GM18508 (cell line): ENCODE data around the gene SCD.

Source experiments
- ATAC-seq: cut with Tn5 transposase; IDR thresholded peaks from one replicate; pipeline ENCODE4 v1.9.1; 2021; ENCODE audit warnings: moderate number of reproducible peaks; ENCODE audit not compliant: insufficient read depth, unreplicated experiment

The SCD gene

DNA sequence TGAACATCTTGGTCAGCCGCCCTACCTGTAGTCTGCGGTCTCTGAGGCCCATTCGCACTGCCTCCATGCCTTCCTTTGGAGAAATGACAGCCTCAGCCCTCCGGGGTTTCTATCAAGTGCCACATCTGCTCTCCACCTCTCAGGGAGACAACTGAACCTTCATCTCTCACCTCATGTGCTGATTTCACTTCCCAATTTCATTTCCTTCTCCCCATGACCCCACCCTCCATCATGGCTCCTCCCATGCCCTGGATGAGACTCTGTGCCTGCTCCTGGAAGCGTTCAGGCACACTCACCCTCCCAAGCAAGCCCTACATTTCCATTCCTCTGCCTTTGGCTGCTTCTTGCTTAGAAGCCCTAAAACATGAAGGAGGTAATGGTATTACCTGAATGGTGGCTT is 7.8 kb upstream of the SCD start:
- ATAC-seq, result no peak

GRCh38 chr10:100340948-100341847 is 5.8 kb upstream of the SCD start:
- no peak for ATAC-seq

GRCh38 chr10:100341953-100342626 is 4.9 kb upstream of the SCD start:
- no peak for ATAC-seq

DNA sequence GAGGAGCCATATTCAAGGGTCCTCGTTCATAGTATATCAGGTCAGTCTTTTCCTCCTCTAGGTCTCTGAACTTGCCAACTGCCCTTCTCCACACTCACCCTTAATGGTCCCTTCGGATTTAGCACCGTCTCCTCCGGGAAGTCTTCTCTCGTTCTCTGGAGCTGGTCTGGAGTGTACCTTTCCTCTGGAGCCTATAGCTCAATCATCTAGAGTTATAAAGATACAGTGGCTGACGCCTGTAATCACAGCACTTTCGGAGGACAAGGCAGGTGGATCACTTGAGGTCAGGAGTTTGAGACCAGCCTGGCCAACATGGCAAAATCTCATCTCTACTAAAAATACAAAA is 4.4 kb upstream of the SCD start:
- no peak for ATAC-seq

- no peak for ATAC-seq
These were observed 2.7 kb upstream of the SCD start for GRCh38 chr10:100344241-100344788.

GRCh38 chr10:100345570-100346330 is 1.3 kb upstream of the SCD start:
- ATAC-seq, result no peak

GRCh38 chr10:100346351-100346764 is 675 bp upstream of the SCD start:
- no peak for ATAC-seq

DNA sequence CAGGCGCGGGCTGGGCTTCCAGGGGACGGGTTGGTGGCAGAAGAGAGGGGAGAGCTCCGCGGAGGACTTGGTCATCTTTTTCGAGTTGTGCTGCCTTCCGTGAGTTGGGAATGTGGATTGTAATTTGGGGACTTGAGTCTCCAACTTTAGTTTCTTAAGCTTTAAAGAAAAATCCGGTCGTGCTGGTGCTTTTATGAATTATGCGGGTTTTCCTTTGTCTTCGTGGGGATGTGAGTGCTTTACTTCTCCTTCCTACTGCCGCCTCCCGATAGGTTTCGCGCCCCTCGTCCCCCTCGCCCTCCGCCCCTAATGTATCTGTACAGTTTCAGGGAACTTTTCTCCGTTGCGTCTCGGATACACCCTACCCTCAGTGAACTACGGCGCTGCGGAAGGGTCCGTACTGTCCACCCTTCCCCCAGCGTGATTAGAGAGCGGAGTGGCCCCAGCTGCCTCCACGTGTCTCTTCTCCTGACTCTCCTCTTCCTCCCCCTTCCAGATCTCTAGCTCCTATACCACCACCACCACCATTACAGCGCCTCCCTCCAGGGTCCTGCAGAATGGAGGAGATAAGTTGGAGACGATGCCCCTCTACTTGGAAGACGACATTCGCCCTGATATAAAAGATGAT is 649 bp downstream of the SCD start:
- ATAC-seq, result no peak

- ATAC-seq, result no peak
These were observed 1.4 kb downstream of the SCD start for GRCh38 chr10:100348389-100348927.

- ATAC-seq, result no peak
These were observed 2.1 kb downstream of the SCD start for GRCh38 chr10:100349087-100349486.

DNA sequence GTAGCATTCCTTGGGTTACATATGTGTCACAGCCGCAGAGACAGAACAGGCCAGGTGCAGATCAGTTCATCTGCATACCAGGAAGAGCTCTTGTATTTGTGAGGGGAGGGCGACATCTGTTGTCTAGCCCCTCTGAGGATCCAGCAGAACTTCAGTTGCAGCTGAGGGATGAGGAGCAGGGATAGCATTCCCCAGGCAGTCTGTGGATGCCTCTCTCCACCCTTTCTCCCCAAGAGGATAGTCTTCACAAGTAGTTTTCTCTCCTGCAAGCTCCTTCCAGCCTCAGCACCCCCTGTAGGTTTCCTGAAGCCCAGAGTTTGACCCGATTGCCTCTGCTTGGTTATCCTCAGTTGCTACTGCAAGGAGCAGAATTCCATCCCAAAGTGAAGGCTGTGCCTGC is 2.6 kb downstream of the SCD start:
- ATAC-seq, result no peak

- no peak for ATAC-seq
These were observed 4.0 kb downstream of the SCD start for GRCh38 chr10:100350914-100351485.

DNA sequence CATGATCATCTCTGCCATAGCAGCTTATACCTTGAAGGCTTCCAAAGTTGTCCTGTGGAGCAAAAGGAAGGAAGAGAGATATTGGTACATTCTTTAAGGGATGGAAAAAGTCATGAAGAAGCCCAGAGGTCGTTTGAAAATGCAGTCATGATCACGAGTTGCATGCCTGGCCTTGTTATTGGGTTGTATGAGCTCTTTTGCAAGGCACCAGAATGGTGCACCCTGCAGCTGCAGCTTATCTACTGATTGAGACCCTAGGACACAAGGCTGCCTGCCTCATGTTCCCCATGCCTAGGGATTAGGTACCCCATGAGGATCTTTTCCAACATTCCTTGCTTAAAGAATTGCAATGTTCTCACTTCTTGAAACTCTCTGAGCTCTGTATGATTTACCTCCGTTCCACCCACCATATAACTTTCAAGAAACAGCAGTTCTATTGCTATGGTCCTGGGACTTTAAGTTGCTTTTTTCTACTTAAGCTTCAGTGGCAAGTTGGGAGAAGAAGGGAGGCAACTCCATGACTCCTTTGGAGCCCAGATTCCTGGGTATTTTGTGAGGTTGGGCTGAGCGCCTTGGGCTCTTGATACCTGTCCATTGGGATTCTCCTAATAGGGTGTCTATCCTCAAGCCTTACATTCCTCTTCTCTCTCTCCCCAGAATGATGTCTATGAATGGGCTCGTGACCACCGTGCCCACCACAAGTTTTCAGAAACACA is 6.9 kb downstream of the SCD start:
- no peak for ATAC-seq

GRCh38 chr10:100355086-100355485 is 8.1 kb downstream of the SCD start:
- no peak for ATAC-seq

DNA sequence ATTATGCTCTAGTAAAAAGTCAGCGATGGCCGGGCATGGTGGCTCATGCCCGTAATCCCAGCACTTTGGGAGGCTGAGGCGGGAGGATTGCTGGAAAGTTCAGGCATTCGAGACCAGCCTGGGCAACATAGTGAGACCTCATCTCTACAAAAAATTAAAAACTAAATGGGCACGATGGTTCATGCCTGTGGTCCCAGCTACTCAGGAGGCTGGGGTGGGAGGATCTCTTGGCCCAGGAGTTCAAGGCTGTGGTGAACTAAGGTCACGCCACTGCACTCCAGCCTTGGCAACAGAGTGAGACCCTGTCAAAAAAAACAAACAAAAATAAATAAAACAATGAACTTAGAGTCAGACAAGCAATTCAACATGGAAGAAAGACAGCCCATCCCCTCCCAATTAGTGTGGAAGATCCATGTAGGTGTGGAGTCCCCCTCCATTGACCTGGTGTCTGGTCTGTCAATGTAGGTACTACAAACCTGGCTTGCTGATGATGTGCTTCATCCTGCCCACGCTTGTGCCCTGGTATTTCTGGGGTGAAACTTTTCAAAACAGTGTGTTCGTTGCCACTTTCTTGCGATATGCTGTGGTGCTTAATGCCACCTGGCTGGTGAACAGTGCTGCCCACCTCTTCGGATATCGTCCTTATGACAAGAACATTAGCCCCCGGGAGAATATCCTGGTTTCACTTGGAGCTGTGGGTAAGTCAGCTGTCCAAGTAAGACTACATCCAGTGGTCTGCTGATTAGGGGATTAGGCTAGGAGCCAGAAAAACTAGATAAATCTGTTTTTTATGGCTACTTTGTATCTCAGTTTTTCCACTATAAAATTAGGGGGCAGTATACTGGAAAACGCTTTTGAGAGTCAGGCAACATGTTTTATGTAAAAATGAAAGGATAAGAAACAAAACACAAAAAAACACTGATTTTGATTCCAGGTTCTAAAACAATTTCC is 9.3 kb downstream of the SCD start:
- ATAC-seq, result no peak

GRCh38 chr10:100357059-100357858 is 10.2 kb downstream of the SCD start:
- ATAC-seq, result no peak

DNA sequence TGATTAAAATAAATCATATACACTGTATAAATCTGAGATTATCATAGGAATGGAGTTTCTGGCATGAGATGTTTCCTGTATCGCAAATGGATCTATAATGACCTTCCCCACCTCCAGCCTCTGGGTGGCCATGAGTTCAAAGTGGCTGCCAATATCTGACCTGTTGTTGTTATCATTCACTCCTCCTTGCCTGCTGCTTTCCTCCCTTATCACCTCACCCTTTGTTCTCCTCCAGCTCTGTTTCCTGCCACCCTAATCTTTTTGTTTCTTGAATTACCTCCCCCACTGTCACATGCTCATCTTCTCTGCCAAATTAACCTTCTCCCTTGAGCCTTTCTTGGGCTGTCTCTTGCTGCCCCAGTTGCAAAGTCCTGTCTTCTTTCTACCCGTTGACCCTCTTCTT is 12.0 kb downstream of the SCD start:
- ATAC-seq, result no peak
